Ovary (tissue), 9 donors: ENCODE data around the gene CDC42SE2. TPM values are rescaled to one million over a fixed set of nuclear protein-coding genes. Genes with fewer than 3 reads are reported as not detected.

Experiments used
- DNase-seq, 5 donors: peaks; one replicate each; pipeline ENCODE4 v3.0.0-alpha.2; 2019 to 2020
- H3K27ac ChIP-seq, 2 donors: fragments of 200-600 bp; one replicate each; pipeline versions ENCODE4 v1.5.1 to v1.8.0; 2019 to 2022
- H3K27me3 ChIP-seq: fragments of 200-600 bp; one replicate; pipeline ENCODE4 v1.8.0; 2022
- H3K36me3 ChIP-seq: fragments of 200-600 bp; sonication (generic); one replicate; pipeline ENCODE4 v1.5.1; 2019
- H3K4me1 ChIP-seq: one replicate; pipeline ENCODE4 v1.8.1; 2013; ENCODE audit warnings: mild to moderate bottlenecking, moderate library complexity; ENCODE audit not compliant: insufficient read depth
- H3K4me3 ChIP-seq: fragments of 200-600 bp; sonication (generic); one replicate; pipeline ENCODE4 v1.5.1; 2017
- H3K9me3 ChIP-seq, 2 donors: fragments of 200-600 bp in 1 of 2; sonication (generic) in 1 of 2; one replicate each; pipeline versions ENCODE4 v1.5.1 to v1.8.1; 2013 to 2019; ENCODE audit warnings: mild to moderate bottlenecking in 1 of 2, moderate library complexity in 1 of 2
- EP300 ChIP-seq: sonication (generic); formaldehyde crosslinking; IDR thresholded peaks from one replicate; pipeline ENCODE4 v1.6.1; 2017; ENCODE audit warnings: antibody characterized with exemption
- POLR2A ChIP-seq: fragments of 450-650 bp; IDR thresholded peaks from one replicate; pipeline ENCODE4 v1.6.1; 2017; ENCODE audit warnings: antibody characterized with exemption, mild to moderate bottlenecking, moderate library complexity
- WGBS, 3 donors: extraction: QIAGEN DNeasy Blood & Tissue Kit in 1 of 3; methylation state at CpG; one replicate each; pipeline versions ENCODE4 v1.1.5 to v1.1.7; 2013 to 2017; 5-methylcytosine and 5-hydroxymethylcytosine counted together
- intact Hi-C, 4 donors: fragments of 100-400 bp; cut with DNase I; formaldehyde crosslinking; loops; one replicate each; pipeline versions ENCODE4 v1.11.0 to v1.15.1; 2022 to 2023
- polyA plus RNA-seq, 2 donors: library from polyadenylated mRNA; stranded (reverse); fragments of 200-250 nt in 1 of 2; fragments of 350-450 nt in 1 of 2; fragmentation: Illumina TruSeq in 1 of 2; extraction: RNeasy Lipid Tissue Mini Kit (QIAGEN cat#74804) in 1 of 2; gene quantifications; one replicate each; pipeline ENCODE4 v1.2.3, GENCODE V29; 2013 to 2014
- total RNA-seq, 7 donors: library from RNA; depleted of rRNA in 2 of 7; stranded (reverse); fragments of >200 nt in 2 of 7; fragmentation: NEBNext Ultra II Directional in 3 of 7; extraction: Animal tissue kit (Norgen Biotek cat#: 25700) in 3 of 7; gene quantifications; one replicate each; pipeline versions ENCODE4 v1.1.0 to v1.2.4, GENCODE V29; 2016 to 2023
- TF ChIP-seq, protein P1 (sequence below), 3 donors: fragments of 450-650 bp in 2 of 3; fragments of 200-600 bp in 1 of 3; IDR thresholded peaks; one replicate each; pipeline versions ENCODE4 v1.5.1 to v1.8.0; 2016 to 2022; ENCODE audit warnings: antibody characterized with exemption in 3 of 3, mild to moderate bottlenecking in 1 of 3
- donor health status: DM: no; HTN: no; CAD: no; lungs with moderate emphysema.
- donor health status: DM: no; HTN: no; CAD: no.
- donor health status: Bipolar disorder and iron deficiency.
- donor health status: DM: yes; HTN: yes; CAD: no.
- donor health status: DM: no; HTN: no; CAD: no.
- donor health status: DM: yes; HTN: yes; CAD: no.

The CDC42SE2 gene
- total and polyA plus RNA-seq, 9 donors, result 18.0 to 37.6 (median 23.7) TPM

DNA sequence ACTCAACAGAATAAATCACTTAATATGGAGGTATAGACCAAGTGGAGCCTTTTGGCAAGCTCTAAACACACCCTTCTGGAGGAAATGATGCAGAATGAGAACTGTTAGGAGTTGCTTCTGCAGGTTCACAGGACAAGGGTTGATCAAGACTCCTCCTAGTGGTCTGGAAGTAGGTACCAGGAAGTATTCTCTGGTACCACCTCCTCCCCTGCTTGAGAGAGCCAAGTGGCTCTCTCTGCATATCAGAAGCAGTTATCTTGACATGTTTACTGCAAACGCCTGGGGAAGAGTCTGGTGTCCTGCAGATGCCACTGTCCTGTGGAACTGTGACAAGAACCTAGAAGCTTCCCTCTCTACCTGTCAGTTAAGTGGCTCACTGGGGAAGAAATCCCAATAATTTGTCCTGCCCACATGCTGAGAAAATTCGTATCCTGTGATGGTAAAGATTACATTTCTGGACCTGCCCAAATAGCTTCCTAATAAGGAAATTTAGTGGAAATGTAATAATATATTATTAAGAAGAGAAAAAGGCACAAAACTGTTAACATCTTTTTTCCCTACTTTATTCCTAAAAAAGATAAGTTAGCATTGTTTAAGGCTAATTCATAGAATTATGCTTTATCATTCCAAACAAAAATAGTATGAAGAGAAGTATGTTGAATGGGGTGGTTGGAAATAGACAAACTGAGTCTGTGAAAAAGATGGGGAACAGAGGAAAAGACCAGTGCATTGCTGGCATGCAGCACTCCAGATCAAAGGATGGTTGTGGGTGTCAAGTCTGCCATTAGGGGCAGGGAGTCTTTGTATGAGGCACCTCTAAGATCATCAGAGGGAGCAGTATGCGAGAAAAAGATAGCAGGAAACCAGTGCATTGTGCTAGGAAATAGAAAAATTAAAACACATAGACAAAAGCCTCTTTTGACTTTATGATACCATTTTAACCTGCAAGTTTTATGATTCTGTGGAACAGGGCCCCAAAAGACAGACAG, 118.8 kb downstream of the CDC42SE2 start:
- no peaks in the 10 kb centered on the region for H3K27me3 ChIP-seq
- H3K9me3 ChIP-seq, result no peaks in the 10 kb centered on the region
- H3K4me3 ChIP-seq, result no peak overlapping the region
- H3K4me1 ChIP-seq, result peaks cover 6% of the 10 kb centered on the region
- no peaks in the 10 kb centered on the region for H3K36me3 ChIP-seq
- TF ChIP-seq, protein P1, sequence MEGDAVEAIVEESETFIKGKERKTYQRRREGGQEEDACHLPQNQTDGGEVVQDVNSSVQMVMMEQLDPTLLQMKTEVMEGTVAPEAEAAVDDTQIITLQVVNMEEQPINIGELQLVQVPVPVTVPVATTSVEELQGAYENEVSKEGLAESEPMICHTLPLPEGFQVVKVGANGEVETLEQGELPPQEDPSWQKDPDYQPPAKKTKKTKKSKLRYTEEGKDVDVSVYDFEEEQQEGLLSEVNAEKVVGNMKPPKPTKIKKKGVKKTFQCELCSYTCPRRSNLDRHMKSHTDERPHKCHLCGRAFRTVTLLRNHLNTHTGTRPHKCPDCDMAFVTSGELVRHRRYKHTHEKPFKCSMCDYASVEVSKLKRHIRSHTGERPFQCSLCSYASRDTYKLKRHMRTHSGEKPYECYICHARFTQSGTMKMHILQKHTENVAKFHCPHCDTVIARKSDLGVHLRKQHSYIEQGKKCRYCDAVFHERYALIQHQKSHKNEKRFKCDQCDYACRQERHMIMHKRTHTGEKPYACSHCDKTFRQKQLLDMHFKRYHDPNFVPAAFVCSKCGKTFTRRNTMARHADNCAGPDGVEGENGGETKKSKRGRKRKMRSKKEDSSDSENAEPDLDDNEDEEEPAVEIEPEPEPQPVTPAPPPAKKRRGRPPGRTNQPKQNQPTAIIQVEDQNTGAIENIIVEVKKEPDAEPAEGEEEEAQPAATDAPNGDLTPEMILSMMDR (IDR thresholded peaks at IDR 0.05), result no peak
- TF ChIP-seq POLR2A, result no peak
- DNase-seq, result no peak
- H3K27ac ChIP-seq, result no peak overlapping the region
- intact Hi-C loops, result no loop called here
- WGBS, 3 donors, result 77 to 83% (median 77%) methylated on average over 3 of the region's 3 CpGs

DNA sequence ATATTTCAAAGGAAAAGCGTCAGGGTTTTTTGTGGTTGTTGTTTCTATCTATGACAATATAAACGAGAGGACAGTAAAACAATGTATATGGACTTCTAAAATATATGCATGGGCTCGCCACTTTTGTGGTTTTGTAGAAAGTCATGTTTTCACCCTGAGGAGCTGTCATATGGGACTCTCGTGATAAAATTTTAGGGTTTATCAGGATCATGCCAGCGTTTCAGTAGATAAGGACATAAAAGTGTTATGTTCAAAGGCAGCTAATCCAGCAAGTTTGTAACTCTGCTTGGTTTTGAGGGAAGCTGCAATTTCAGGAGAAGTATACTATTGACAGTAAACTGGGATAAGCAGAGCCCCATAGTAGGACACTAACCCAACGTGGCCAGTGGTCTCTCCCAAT, 120.3 kb downstream of the CDC42SE2 start:
- WGBS, 3 donors, result 80 to 83% (median 81%) methylated on average over 6 of the region's 6 CpGs
- intact Hi-C loops, result no loop called here
- DNase-seq, result no peak

DNA sequence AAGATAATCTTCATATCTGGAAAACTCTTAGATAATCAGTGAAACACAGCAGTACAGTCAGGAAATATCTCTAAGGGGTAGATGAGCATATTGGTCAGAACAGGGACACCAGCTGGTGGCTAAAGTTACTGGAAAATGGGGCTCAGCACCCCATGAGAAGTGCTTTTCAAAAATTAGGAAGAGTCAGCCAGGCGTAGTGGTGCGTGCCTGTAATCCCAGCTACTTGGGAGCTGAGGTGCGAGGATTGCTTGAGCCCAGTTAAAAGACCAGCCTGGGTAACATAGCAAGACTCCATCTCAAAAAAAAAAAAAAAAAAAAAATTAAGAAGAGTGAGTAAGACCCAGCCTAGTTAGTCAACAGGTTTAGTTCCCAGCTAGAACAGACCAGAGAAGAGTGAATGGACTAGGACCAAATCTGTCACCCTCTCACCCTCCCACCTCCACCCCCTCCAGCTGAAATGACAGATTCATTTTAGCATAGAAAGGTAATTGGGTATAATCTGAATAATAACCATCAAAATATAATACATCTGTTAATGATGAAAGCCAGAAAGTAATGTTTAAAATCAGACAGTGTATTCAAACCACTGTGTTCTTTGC, 120.9 kb downstream of the CDC42SE2 start:
- Histone ChIP-seq H3K27me3 (no peaks in the 10 kb centered on the region), H3K9me3 (no peaks in the 10 kb centered on the region), H3K36me3 (no peaks in the 10 kb centered on the region), H3K27ac (no peak overlapping the region), H3K4me1 (peaks cover 6% of the 10 kb centered on the region), H3K4me3 (no peak overlapping the region)
- intact Hi-C loops, result no loop called here
- WGBS, 3 donors, result 96 to 99% (median 98%) methylated on average over 3 of the region's 3 CpGs
- TF ChIP-seq POLR2A (no peak), EP300 (no peak)
- TF ChIP-seq, protein P1 (IDR thresholded peaks at IDR 0.05), result no peak
- no peak for DNase-seq

More for the DNA sequence above, 120.3 kb downstream of the CDC42SE2 start:
- no peak overlapping the region for H3K4me3 ChIP-seq
- H3K36me3 ChIP-seq, result no peaks in the 10 kb centered on the region
- H3K27me3 ChIP-seq, result no peaks in the 10 kb centered on the region
- no peak overlapping the region for H3K27ac ChIP-seq
- H3K9me3 ChIP-seq, result no peaks in the 10 kb centered on the region
- TF ChIP-seq EP300 (no peak), POLR2A (no peak)
- TF ChIP-seq, protein P1 (IDR thresholded peaks at IDR 0.05), result no peak
- peaks cover 6% of the 10 kb centered on the region for H3K4me1 ChIP-seq

DNA sequence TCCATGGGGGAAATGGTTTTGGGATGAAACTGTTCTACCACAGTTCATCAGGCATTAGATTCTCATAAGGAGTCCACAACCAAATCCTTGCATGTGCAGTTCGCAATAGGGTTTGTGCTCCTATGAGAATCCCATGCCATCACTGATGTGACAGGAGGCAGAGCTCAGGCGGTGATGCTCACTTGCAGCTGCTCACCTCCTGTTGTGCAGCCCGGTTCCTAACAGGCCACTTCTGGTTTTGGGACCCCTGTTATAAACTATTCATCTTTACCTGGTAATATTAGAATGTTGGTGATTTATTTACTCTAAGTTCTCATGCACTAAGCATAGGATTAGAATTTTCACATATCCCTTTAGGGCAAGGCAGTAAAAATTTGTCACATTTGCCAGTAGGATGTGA, 122.3 kb downstream of the CDC42SE2 start:
- no peak overlapping the region for H3K4me3 ChIP-seq
- TF ChIP-seq, protein P1 (IDR thresholded peaks at IDR 0.05), result no peak
- no peak for TF ChIP-seq POLR2A
- no peak for TF ChIP-seq EP300
- H3K27ac ChIP-seq, result no peak overlapping the region
- no peaks in the 10 kb centered on the region for H3K9me3 ChIP-seq
- no peaks in the 10 kb centered on the region for H3K27me3 ChIP-seq
- intact Hi-C loops, result no loop called here
- WGBS, 3 donors, result 93 to 98% (median 98%) methylated on average over 3 of the region's 3 CpGs
- H3K36me3 ChIP-seq, result no peaks in the 10 kb centered on the region
- H3K4me1 ChIP-seq, result peaks cover 1% of the 10 kb centered on the region
- no peak for DNase-seq
